ENCODE data around the gene ULK1. TPM values are rescaled to one million over a fixed set of nuclear protein-coding genes. Genes with fewer than 3 reads are reported as not detected.

ULK1 gene
- total RNA-seq, 2 donors from 2014 or later, result 23.2 to 40.6 TPM

- DNase-seq (ENCODE audit: low spot score) (no peak), ATAC-seq (ENCODE audit: insufficient number of reproducible peaks, low FRiP score, low read depth) (no peak)
- H3K27me3 ChIP-seq (replicated peaks; ENCODE audit: insufficient read depth), result no peaks in the 10 kb centered on the region
- no peak for TF ChIP-seq CTCF (IDR thresholded peaks at IDR 0.05)
- H3K9me3 ChIP-seq, result no peaks in the 10 kb centered on the region
- H3K27ac ChIP-seq, result no peak overlapping the region
- no peak overlapping the region for H3K4me3 ChIP-seq
- H3K4me1 ChIP-seq (ENCODE audit: control insufficient read depth in 1 of 2, low read depth in 2 of 2), result no peaks in the 10 kb centered on the region
- H3K36me3 ChIP-seq, result no peaks in the 10 kb centered on the region
Measured at GRCh38 chr12:131971226-131971625, 76.8 kb downstream of the ULK1 start.

Other genes with a start within 250 kb of the ULK1 start
- gene SFSWAP, start 183.5 kb upstream of the ULK1 start, total RNA-seq, result 10 to 100 TPM; 27.9 to 63.2 TPM
- gene MMP17, start 66.2 kb upstream of the ULK1 start, total RNA-seq, result 10 to 100 TPM in 1 of 2 donors, 1 to 10 TPM in 1; 4.6 to 12.1 TPM
- gene PUS1, start 34.7 kb downstream of the ULK1 start, total RNA-seq, result 10 to 100 TPM in 1 of 2 donors, 1 to 10 TPM in 1; 5.8 to 31.7 TPM
- gene EP400, start 55.3 kb downstream of the ULK1 start, total RNA-seq, result 10 to 100 TPM; 20.2 to 47.3 TPM
- 10 to 100 TPM in 1 of 2 donors, 1 to 10 TPM in 1; 9.7 to 24.8 TPM for gene DDX51, start 249.7 kb downstream of the ULK1 start, total RNA-seq
- gene NOC4L, start 249.8 kb downstream of the ULK1 start, total RNA-seq, result 1 to 10 TPM; 5.9 to 8.5 TPM

All from thoracic aorta (tissue), 2 donors.